HG03520 (cell line): Measurements from ENCODE around the gene MAPK8IP1.

Experiments
- ATAC-seq: cut with Tn5 transposase; IDR thresholded peaks from one replicate; pipeline ENCODE4 v1.9.1; 2021; ENCODE audit warnings: mild to moderate bottlenecking, moderate library complexity; ENCODE audit not compliant: unreplicated experiment

MAPK8IP1 gene

GRCh38 chr11:45859661-45860140 lies 25.8 kb upstream of the MAPK8IP1 start:
- ATAC-seq, result no peak

- no peak for ATAC-seq
Observed at GRCh38 chr11:45860348-45860747, 25.1 kb upstream of the MAPK8IP1 start.

GRCh38 chr11:45860764-45861510 lies 24.5 kb upstream of the MAPK8IP1 start:
- ATAC-seq, result no peak

GRCh38 chr11:45864041-45864440 lies 21.4 kb upstream of the MAPK8IP1 start:
- no peak for ATAC-seq

GRCh38 chr11:45869551-45869950 lies 15.9 kb upstream of the MAPK8IP1 start:
- no peak for ATAC-seq

- no peak for ATAC-seq
Observed at GRCh38 chr11:45870706-45871105, 14.7 kb upstream of the MAPK8IP1 start.

- no peak for ATAC-seq
Observed at GRCh38 chr11:45871638-45872037, 13.8 kb upstream of the MAPK8IP1 start.

- ATAC-seq, result no peak
Observed at GRCh38 chr11:45872651-45873356, 12.6 kb upstream of the MAPK8IP1 start.

- ATAC-seq, result no peak
Observed at GRCh38 chr11:45876401-45876800, 9.1 kb upstream of the MAPK8IP1 start.

GRCh38 chr11:45877221-45877620 lies 8.2 kb upstream of the MAPK8IP1 start:
- no peak for ATAC-seq

- no peak for ATAC-seq
Observed at GRCh38 chr11:45877845-45878244, 7.6 kb upstream of the MAPK8IP1 start.

GRCh38 chr11:45879803-45880686 lies 5.4 kb upstream of the MAPK8IP1 start:
- ATAC-seq, result no peak

GRCh38 chr11:45880772-45881570 lies 4.5 kb upstream of the MAPK8IP1 start:
- ATAC-seq, result no peak

GRCh38 chr11:45881708-45882368 lies 3.6 kb upstream of the MAPK8IP1 start:
- no peak for ATAC-seq

- ATAC-seq, result no peak
Observed at GRCh38 chr11:45884596-45885185, 760 bp upstream of the MAPK8IP1 start.

- no peak for ATAC-seq
Observed at GRCh38 chr11:45885921-45886721, 670 bp downstream of the MAPK8IP1 start.

GRCh38 chr11:45886816-45887520 lies 1.5 kb downstream of the MAPK8IP1 start:
- ATAC-seq, result no peak

GRCh38 chr11:45887587-45887986 lies 2.1 kb downstream of the MAPK8IP1 start:
- ATAC-seq, result no peak
